SW480 (cell line): ENCODE data around the gene ZNF385C.
"Not testable (repeated sequence)": the region's sequence is repeated elsewhere in the genome, so short reads cannot be mapped to it uniquely, and the experiment has no call there.

ENCODE experiments used
- DNase-seq: peaks from one replicate; pipeline ENCODE4 v3.0.0-alpha.2; 2016; ENCODE audit warnings: low spot score

ZNF385C gene

DNA sequence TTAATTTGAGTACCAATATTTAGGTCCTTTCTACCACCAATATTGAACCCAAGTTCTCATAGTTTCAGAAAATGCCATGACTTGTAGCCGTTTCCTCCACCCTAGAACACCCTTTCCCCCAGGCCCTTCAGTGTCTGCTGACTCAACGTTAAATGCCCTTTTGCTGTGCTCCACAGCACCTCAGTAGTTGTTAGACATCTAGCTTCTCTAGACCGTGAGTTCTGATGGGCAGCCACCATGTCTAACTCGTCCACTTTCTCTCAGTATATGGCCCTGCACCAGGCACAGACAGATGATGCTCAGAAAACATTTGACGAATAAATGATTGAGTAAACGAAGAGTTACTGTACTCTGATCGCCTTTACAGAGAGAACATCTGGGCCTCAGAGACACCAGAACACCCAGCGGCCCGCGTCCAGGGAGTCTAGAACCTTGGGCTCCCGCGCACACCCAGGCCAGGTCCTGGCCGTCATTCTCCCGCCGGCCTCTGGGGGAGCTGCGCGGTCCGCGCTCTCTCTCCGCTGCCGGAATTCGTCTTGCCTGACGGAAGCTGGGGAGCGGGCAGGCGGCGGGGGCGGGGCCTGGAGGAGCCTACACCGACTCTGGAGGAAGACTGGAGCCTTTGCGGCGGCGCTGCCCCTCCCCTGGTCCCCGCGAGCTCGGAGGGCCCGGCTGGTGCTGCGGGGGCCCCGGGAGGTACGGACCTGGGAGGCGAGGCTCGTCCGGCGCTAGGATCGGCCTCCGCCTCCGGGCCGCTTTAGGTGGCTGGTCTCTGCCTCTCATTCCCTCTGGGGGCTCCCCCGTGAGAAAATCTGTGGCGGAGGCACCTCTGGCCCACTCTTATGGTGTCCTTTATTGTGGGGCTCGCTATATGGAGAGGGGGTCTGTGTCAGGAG lies 78.5 kb downstream of the ZNF385C start, which contains the start of gene NKIRAS2:
Gene NKIRAS2, plus strand, starts transcription at position 582 of the 896 bp plus-strand sequence. CDS start 1,488 bp downstream, outside the sequence.
- DNase-seq = peak; percentile 88

DNA sequence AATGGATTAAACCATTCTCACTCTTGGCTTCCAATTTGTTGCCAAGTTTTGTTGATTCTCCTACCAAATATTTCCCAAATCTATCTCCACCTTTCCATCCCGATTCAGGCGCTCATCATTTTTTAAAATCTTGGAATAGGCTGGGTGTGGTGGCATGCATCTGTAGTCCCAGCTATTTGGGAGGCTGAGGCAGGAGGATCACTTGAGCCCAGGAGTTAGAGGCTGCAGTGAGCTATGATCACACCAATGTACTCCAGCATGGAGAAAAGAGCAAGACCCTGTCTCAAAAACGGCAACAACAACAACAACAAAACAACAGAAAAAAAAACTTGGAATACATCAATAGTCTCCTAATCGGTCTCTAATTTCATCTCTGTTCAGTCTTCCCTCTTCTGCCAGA lies 79.3 kb downstream of the ZNF385C start:
- no peak for DNase-seq

DNA sequence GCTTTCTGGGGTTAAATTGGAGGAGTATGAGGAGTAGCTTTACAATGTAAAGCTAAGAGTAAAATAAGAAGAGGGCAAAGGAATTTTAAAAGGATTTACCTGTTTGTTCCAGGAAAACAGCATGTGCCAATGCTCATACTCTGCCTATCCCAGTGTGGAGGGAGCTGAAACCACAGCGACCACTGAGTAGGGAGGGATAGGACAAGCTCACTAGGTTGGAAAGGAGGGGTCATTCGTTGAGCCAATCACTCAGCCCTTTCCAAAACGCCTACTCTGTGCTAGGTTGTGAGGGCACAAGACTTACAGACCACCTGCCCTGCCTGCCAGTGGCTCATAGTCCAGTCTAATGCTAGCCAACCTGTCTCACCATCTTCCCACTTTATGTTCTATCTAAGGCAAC lies 79.9 kb downstream of the ZNF385C start:
- DNase-seq = peak; percentile 23

DNA sequence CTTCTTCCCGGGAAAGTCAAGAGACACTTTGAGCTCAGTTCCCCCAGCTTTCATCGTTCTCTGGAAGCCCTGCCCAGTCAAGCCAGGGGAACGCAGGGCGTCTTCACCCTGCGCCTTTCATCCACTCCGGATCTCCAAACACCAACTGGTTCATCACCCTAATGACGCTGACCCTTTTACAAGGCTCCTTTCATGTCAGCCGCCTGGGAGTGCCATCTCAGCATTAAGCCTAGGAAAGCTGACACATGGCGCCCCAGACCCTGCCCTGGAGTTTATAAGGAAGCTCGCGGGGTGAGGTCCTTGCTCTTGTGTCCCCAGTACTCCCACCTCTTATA lies 80.4 kb downstream of the ZNF385C start:
- DNase-seq = peak; percentile 86

DNA sequence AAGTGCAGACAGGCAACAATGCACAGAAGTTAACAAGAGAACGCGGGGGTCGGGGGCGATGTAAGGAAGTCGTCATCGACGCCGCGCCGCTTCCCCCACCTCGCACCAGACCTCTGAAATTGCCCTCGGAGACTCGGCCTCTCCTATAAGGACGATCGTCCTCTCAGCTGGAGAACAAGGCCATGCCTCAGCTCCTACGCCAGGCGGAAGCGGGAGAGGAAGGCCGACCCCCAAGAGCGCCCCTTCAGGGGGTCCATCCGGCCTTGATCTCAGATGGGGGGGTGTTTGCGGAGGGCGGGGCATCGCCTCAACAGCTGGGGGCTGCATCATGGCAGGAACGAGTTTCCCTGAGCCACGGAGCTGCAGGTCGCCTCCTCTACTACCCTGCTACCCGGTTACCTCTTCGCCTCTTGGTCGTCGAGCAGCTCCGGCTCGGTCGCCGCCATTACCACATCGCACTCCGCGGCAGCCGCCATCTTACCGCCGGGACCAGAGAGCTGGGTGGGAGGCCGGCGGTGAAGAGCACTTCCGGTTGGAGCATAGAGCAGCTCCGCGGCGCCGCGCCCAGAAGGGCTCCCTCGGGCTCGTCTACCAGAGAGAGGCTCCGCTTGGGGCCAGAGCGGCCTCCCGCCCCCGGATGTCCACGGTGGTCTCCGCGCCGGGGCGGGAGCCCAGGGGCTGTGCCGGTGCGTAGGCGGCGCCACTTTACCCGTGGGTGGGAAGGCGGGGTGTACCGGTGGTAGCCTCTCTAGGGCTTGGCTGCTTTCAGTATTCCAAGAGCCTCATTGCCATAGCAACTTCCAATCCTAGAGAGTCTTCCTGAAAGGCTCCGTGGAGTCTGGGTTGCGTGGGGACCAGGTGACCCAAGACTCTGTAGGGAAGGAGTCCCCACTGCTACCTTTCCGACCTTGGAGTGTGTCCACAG lies 81.1 kb downstream of the ZNF385C start, which contains the start of gene DNAJC7:
Gene DNAJC7, minus strand, starts transcription at position 499 of the 925 bp plus-strand sequence. Its CDS starts 23 bp downstream, at position 476.
- peak; percentile 94 for DNase-seq

DNA sequence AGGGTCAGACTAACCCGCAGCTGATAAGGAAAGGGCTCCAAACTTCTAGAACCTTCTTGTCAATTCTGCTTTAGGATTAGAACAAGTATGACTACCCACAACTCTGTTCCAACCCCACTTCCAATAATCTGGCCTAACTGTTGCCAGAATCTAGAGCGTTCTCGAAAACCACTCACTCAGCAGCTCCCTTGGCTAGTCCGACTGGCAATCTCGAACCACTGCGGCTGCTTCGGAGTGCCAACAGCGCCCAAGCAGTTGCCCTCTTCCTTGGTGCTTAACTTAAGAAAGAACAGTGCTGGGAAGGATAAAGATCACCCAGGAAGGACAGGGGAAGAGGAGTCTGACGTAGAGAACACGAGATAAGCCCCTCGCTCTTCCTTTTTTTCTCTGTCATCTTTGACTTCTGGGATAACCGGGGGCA lies 81.9 kb downstream of the ZNF385C start:
- DNase-seq = no peak

DNA sequence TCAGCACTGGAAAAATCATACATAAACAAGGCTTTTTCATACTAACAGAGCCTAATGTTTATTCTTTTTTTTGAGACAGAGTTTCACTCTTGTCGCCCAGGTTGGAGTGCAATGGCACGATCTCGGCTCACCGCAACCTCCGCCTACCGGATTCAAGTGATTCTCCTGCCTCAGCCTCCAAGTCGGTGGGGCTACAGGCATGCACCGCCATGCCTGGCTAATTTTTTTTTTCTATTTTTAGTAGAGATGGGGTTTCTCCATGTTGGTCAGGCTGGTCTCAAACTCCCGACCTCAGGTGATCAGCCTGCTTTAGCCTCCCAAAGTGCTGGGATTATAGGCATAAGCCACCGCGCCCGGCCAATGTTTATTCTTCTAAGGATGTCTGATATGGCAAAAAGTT lies 84.5 kb downstream of the ZNF385C start:
- not testable (repeated sequence) for DNase-seq

DNA sequence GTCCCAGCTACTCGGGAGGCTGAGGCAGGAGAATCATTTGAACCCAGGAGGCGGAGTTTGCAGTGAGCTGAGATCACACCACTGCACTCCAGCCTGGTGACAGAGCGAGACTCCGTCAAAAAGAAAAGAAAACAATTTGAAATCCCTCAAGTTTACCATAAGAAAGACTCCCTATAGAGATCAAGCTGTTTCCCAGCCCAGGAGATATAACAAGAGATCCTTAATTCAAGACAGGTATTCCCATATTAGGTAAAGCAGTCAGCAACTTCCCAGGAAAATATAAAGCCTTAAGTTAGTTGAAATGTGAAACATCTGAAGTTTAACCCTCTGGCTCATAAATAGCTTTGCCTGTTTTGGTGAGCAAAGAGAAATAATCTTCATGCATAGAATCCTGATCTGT lies 85.9 kb downstream of the ZNF385C start:
- not testable (repeated sequence) for DNase-seq

DNA sequence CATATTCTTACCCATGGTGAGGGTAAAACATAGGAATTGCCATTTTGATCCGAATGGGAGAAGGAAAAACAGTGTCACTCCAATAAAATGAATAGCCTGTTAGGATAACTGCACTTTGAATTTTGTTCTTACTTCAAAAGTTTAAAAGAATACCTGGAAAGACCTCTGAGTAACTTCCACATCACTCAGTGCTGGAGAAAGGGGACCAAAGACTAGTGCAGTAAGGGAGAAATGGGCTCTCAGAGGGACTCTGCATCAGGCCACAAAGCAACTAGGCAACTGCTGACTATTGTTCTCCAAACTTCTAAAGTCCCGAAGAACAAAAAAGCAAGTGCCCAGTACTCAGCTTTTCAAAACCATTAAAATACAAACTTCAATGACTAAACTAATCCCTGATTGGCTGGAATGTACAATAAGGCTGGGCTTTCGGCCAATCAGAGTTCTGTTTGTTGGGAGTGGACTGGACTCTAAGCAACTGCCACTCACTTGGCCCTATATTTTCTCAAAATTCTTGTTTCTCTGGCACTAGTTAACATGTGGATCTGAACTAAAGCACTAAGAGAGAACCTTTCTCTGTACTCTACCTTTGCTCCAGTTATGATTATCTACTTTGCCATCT lies 87.3 kb downstream of the ZNF385C start:
- no peak for DNase-seq

DNA sequence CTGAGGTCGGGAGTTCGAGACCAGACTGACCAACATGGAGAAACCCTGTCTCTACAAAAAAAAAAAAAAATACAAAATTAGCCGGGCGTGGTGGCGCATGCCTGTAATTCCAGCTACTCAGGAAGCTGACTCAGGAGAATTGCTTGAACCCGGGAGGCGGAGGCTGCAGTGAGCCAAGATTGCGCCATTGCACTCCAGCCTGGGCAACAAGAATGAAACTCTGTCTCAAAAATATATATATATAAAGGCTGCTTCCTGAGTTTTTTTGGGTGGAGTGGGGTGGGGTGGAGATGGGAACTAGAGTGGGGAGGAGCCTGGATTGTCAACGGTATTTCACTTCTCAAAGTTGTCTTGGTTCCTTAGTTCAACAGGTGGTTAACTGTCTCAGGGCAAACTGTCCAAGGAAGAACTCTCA lies 88.0 kb downstream of the ZNF385C start:
- DNase-seq = not testable (repeated sequence)

DNA sequence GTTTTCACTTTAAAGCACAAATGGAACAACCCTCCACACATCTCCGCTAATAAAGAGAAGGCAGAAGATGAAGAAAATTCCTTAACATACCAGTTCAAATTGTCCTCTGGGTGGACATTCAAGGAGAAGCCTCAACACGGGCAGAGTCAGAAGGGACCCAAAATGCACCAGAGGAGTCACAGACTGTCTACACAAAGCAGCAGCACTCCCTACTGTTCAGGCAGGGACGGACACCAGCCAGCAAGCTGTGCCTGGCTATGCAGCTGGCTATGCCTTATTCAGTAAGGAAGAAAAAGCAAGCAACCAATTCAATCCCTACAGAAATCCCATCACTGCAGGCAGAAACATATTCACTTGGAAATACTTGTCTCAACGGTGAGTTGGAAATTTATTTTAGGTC lies 89.1 kb downstream of the ZNF385C start:
- DNase-seq = no peak

DNA sequence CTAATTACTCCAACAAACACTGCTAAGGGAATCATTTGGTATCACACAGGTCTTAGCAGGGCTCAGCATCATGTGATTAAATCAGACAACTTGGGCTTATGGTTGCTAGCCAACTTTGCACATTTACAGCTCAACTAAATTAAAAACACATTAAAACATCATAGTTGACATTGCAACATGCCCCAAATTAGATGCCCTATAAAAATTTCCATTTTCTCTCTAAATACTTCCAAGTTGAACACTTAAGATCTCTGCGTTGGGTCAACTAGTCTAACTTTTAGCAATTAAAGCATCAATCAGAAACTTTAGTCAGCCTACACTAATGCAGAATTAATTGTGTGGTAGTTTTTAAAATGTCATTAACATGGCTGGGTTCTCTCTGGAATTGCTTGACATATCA lies 93.1 kb downstream of the ZNF385C start:
- no peak for DNase-seq

DNA sequence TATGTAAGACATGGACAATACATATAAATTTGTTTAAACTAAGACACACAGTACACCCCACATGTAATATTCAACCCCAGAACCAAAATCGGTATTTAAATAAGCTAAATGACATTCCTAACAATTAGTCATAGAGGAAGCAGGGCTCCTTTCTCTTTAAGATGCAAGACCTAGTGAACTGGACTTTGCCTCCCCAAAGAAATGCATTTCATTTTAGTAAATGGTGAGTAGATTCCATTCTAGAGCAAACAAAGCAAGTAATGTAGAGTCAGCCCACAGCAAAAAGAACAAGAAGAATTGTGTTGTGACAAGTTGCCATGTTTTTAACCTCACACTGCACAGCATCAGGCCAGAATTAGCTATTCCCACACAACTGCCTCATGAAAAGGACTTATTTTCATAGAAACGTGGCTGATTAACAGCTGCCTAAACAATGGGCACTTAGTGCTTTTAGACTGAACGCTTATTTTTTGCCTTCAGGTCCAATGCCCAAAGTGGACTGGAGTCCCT lies 95.4 kb downstream of the ZNF385C start:
- DNase-seq = peak; percentile 22

DNA sequence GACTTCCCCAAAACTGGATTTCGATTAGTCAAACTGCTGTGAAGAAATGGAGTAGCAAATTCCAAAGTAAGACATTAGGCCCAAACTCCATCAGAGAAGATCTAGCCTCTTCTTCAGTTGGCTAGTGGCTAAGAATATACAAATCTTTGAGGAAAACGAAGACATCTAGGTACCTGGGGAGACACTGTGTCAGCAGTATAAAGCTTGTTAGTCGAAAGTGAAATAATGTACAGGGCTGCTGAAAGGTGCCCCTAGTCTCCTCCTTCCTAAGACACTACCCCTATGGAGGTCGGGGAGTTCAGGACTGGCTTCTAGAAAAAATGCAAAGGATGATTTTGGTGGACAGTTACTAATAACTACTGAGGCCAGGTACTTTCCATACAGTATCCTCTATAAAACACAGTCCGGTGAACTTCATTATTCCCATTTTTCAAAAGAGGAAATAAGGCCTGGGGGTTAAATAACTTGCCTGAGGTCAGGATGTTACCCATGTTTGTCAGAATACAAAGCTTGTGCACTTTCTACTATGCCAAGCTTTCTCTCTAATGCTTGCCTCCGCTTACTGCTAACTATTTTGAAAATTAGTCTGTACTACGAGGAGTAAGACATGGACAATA lies 96.0 kb downstream of the ZNF385C start:
- no peak for DNase-seq

DNA sequence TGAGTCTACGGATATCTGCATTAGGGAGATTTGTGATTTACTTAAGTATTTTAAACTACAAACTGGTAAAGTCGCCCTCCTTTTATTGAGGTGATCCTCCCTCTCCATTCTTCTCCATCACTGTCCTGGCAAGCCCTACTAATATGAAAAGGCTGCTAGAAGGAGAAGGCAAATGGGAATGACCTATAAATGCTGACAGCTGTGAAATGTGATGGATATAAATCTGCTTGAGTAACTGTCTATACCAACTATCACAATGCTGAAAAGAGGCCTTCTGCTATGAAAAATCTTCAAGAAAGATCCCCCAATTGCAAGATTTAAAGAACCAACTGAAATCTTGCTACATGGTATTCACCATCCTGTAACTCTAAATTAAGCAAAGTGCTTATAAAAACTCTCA lies 96.5 kb downstream of the ZNF385C start:
- no peak for DNase-seq

DNA sequence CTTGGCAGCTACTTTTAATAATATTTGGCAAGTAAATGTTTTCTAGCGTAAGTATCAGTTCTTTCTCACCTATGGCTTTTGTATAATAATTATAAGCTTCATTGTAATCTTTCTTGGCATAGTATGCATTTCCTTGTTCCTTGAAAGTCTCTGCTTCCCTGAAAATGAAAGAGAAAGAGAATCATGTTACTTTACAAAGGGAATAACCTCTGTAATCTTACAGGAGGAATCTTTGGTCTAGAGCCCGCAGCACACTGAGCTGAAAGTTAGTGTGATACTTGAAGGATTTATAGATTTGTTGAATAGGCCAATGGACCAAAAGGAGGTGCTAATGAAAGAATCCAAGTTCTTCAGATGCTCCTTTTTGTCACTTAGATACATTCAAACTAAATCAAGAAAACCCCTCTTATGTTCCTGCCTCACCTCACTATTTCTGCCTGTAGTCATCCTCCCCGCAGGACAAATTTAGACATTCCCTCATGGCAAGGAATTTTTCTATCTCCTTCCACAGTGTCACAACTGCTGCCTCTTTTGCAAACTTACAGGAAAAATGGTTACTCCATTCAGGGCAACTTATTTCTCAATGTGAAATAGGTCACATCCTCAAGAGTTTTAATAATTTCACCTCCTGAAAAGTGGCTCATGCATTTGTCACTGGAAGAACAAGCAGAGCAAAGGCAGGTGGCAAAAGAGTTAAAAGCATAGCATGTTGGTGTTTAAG lies 97.7 kb downstream of the ZNF385C start:
- DNase-seq = no peak

DNA sequence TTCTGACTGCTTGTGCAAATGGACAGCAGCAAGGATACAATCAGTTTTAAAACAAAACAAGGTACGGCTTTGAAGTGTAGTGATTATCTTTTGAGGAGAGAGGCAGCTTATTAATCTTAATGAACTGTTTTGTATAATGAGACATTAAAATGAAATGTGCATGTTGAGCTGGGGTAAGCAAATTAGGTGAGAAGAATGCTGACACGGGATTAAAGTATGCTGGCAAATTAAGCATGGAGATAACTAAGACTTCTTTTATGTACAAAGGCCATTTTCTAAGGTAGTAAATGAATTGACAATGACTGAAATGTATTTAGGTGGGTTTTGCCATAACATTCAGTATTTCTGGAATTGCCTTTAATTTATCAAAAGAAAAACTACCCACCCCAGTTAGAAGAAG lies 99.8 kb downstream of the ZNF385C start:
- no peak for DNase-seq

DNA sequence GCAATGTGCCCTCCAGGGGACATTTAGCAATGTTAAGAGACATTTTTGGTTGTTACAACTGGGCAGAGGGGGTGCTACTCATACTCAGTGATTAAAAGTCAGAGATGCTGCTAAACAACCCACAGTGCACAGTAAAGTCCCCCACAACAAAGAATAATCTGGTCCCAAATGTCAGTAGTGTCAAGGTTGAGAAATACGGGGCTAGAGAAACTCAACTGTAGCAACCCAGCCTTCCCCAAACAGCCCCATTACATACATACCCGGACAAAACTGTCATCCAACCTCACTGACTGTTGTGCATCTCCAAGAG lies 101.5 kb downstream of the ZNF385C start:
- DNase-seq = no peak

DNA sequence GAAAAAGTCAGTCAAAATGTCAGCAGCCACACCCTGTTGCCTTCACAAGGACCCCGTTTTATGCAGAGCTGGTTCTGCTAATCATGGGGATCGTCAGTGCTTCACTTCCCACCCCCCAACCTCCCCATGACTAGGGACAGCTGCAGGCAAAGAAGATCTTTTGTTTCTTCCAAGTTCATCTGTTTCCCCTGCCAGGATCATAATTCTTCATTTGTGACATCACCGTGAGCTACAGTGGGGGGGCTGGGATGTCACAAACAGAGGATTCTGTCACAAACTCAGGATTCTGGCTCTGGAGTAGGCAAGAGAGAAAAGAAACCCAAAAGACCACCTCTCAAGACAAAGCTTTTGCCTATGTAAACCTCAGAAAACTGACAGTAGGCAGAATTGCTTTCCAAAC lies 105.7 kb downstream of the ZNF385C start:
- no peak for DNase-seq

DNA sequence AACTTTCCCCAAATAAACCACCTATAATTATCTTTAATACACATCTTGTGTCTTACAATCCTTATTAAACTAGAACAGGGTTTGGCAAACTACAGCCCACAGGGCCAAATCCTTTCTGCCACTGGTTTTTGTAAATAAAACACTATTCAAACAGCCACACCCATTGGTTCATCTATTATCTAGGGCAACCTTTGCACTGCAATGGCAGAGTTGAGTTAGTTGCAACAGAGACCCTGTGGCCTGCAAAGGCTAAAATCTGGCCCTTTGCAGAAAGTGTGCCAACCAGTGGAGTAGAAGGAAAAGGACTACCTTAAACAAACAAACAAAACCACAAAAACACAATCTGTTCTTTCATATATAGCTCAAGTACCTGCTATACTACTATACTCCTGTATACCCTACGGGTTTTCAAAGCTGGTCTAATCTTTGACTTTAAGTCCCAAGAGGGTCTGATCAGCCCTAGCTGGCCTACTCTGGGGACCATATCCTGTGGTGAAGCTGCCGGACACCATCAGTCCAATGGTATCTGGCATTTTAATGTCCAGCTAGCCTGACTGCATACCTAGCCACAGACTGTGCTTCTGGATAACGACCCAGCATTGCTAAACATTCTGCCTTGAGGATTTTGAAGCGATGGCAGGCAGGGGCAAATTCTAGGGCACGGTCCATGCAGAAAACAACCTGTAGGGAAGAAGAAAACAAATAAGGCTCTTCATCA lies 108.4 kb downstream of the ZNF385C start:
- DNase-seq = peak; percentile 36
